A673 (cell line): Measurements from ENCODE around the gene PLA2G2A. TPM values are rescaled to one million over a fixed set of nuclear protein-coding genes. Genes with fewer than 3 reads are reported as not detected.

ENCODE experiments used
- BruUV-seq: library from RNA; stranded (reverse); fragments of 400-500 nt; replicated peaks from 2 replicates; lab custom pipeline; 2021; lab: Mats Ljungman, UMichigan
- CTCF ChIA-PET: fragments of 300-600 bp; sonication (Branson Sonifier 250); formaldehyde crosslinking; loops from one replicate; lab custom pipeline; 2022; ENCODE audit warnings: antibody characterized with exemption; lab: Charles Lee
- POLR2A ChIA-PET: fragments of 300-600 bp; sonication (Branson Sonifier 250); formaldehyde crosslinking; loops from one replicate; lab custom pipeline; 2022; ENCODE audit warnings: antibody characterized with exemption; ENCODE audit not compliant: low non-redundant PET; lab: Charles Lee
- DNase-seq: peaks from one replicate; pipeline ENCODE4 v3.0.0-alpha.2; 2015; ENCODE audit warnings: low spot score
- H3K27ac ChIP-seq: fragments of 200-600 bp; sonication (generic); 2 replicates; pipeline ENCODE4 v1.5.1; 2016; ENCODE audit warnings: mixed run types, low read depth, mild to moderate bottlenecking, mixed read lengths, antibody characterized with exemption, low read length; ENCODE audit not compliant: poor library complexity, severe bottlenecking
- H3K27me3 ChIP-seq: fragments of 200-600 bp; sonication (generic); replicated peaks from 2 replicates; pipeline ENCODE4 v1.6.1; 2017; ENCODE audit warnings: mixed run types, low read depth, mild to moderate bottlenecking, mixed read lengths, antibody characterized with exemption, low read length; ENCODE audit not compliant: insufficient read depth, poor library complexity
- H3K36me3 ChIP-seq: fragments of 200-600 bp; sonication (generic); 2 replicates; pipeline ENCODE4 v1.6.1; 2016; ENCODE audit warnings: mixed run types, mild to moderate bottlenecking, mixed read lengths, antibody characterized with exemption, low read length; ENCODE audit not compliant: insufficient read depth, poor library complexity, severe bottlenecking
- H3K4me1 ChIP-seq: fragments of 200-600 bp; sonication (generic); 2 replicates; pipeline ENCODE4 v1.6.1; 2017; ENCODE audit warnings: mixed run types, mild to moderate bottlenecking, mixed read lengths, antibody characterized with exemption, low read length; ENCODE audit not compliant: insufficient read depth, poor library complexity, severe bottlenecking
- H3K4me3 ChIP-seq: fragments of 200-600 bp; sonication (generic); 2 replicates; pipeline ENCODE4 v1.5.1; 2016; ENCODE audit warnings: low read depth, mixed run types, mild to moderate bottlenecking, mixed read lengths, low read length; ENCODE audit not compliant: poor library complexity, severe bottlenecking
- H3K9me3 ChIP-seq: fragments of 200-600 bp; sonication (generic); 2 replicates; pipeline ENCODE4 v1.6.1; 2016; ENCODE audit warnings: mixed run types, low read depth, mild to moderate bottlenecking, mixed read lengths, antibody characterized with exemption, low read length; ENCODE audit not compliant: poor library complexity, severe bottlenecking
- CTCF ChIP-seq: fragments of 300-800, 200-600 bp; sonication (generic); conservative IDR thresholded peaks from 2 replicates; pipeline ENCODE4 v1.5.1; 2017; ENCODE audit warnings: low read depth, mild to moderate bottlenecking, antibody characterized with exemption, low read length, moderate library complexity, mixed read lengths
- EZH2 ChIP-seq: fragments of 200-600 bp; sonication (generic); IDR thresholded peaks from 2 replicates; pipeline ENCODE4 v1.6.1; 2017; ENCODE audit warnings: borderline replicate concordance, low read depth, mild to moderate bottlenecking, mixed read lengths, antibody characterized with exemption, low read length; ENCODE audit not compliant: poor library complexity, severe bottlenecking
- intact Hi-C: fragments of 100-400 bp; cut with micrococcal nuclease; formaldehyde crosslinking; loops from one replicate; pipeline ENCODE4 v1.10.0; 2022; ENCODE audit not compliant: unreplicated experiment
- total RNA-seq: library from RNA; stranded (reverse); gene quantifications from 2 replicates; pipeline ENCODE4 v1.2.3, GENCODE V29; 2021

Gene PLA2G2A
- total RNA-seq, 1 experiment from 2014 or later: not detected

- ChIA-PET POLR2A (no interaction called here), CTCF (no interaction called here)
- Histone ChIP-seq H3K4me3 (no peak overlapping the region), H3K9me3 (no peaks in the 10 kb centered on the region), H3K27ac (no peak overlapping the region), H3K36me3 (no peaks in the 10 kb centered on the region), H3K27me3 (peaks cover 13% of the 10 kb centered on the region), H3K4me1 (no peaks in the 10 kb centered on the region)
- no TSS peak for BruUV-seq
- TF ChIP-seq CTCF: no peak
- no peak for TF ChIP-seq EZH2
- intact Hi-C loops: no loop called here
- DNase-seq: no peak
Measured at GRCh38 chr1:19942657-19943056, 36.8 kb downstream of the PLA2G2A start.

- POLR2A ChIA-PET: no interaction called here
- intact Hi-C loops: no loop called here
- TF ChIP-seq EZH2: no peak
- no peak for TF ChIP-seq CTCF
- BruUV-seq: no TSS peak
- H3K36me3 ChIP-seq: no peaks in the 10 kb centered on the region
- peaks cover 13% of the 10 kb centered on the region for H3K27me3 ChIP-seq
- CTCF ChIA-PET: no interaction called here
- DNase-seq: no peak
- no peaks in the 10 kb centered on the region for H3K9me3 ChIP-seq
- no peak overlapping the region for H3K4me3 ChIP-seq
- no peak overlapping the region for H3K27ac ChIP-seq
- no peaks in the 10 kb centered on the region for H3K4me1 ChIP-seq
Measured at GRCh38 chr1:19942088-19942487, 37.3 kb downstream of the PLA2G2A start.

DNA sequence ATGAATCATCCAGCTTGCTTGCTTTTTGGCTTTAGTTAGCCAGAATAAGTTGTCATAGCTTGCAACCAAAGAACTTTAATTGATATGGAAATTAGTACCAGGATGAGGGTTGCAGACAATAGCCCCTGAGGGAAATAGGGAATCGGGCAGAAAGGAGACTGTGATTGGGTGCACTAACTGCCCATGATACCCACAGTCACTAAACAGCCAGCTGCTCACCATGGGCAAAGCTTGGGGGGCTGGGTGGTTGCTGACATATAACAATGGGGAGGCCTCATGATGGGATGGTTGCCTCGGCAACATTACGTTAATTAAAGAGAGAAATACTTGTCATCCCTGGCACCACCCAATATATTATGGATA, 38.2 kb downstream of the PLA2G2A start:
- H3K4me3 ChIP-seq: no peak overlapping the region
- H3K36me3 ChIP-seq: no peaks in the 10 kb centered on the region
- ChIA-PET POLR2A (no interaction called here), CTCF (no interaction called here)
- BruUV-seq: no TSS peak
- H3K9me3 ChIP-seq: no peaks in the 10 kb centered on the region
- H3K27me3 ChIP-seq: peaks cover 5% of the 10 kb centered on the region
- no peak for DNase-seq
- H3K27ac ChIP-seq: no peak overlapping the region
- no peak for TF ChIP-seq EZH2
- TF ChIP-seq CTCF: no peak
- no peaks in the 10 kb centered on the region for H3K4me1 ChIP-seq
- intact Hi-C loops: no loop called here
